ENCODE data around the gene ENPP5. TPM values are rescaled to one million over a fixed set of nuclear protein-coding genes. Genes with fewer than 3 reads are reported as not detected.

Gene ENPP5
- polyA plus RNA-seq, 1 donor = 20.1 TPM

Other genes with a start within 250 kb of the ENPP5 start
- 209 TPM for gene CLIC5, start 155.1 kb downstream of the ENPP5 start, polyA plus RNA-seq (ENCODE audit: insufficient read length)
- 17.8 TPM for gene ENPP4, start 41.0 kb downstream of the ENPP5 start, polyA plus RNA-seq (ENCODE audit: insufficient read length)